ENCODE measurements around the gene TMEM87B. TPM values are rescaled to one million over a fixed set of nuclear protein-coding genes. Genes with fewer than 3 reads are reported as not detected.

Gene TMEM87B
- total RNA-seq, 1 experiment from 2014 or later = 10.6 TPM

DNA sequence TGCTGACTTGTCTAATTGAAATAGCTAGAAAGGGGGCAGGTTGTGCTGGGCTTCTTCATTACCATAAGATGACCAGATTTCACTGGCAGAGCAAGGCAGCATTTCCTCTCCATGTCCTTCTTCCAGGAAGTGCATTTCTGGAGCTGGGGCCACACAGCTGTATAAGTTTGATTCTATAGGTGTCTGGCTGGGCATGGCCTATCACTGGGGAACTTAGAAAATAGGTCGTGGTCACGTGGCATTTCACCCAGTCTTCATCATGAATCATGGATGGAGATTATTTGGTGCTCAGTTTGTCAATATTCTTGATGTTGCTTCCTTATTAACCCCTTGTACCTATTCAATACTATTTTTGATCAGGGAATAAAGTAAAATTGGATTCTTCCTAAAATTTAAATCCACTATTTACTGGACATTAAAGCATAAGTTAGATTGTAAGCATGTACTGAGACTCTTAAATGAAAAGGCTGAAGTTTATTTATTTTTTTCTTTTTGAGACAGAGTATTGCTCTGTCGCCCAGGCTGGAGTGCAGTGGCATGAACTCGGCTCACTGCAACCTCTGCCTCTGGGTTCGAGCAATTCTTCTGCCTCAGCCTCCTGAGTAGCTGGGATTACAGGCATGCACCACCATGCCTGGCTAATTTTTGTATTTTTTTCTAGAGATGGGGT is 49.5 kb upstream of the TMEM87B start:
- CTCF ChIA-PET = interaction anchor here (1.6 kb wide), 1 partner anchor 15 kb away, joined by 3 read pairs; no protein-coding TSS in a partner anchor
- ATAC-seq = no peak
- no peak overlapping the region for H3K27ac Mint-ChIP-seq

More for the DNA sequence above, 49.5 kb upstream of the TMEM87B start:
- TF ChIP-seq, protein P1, sequence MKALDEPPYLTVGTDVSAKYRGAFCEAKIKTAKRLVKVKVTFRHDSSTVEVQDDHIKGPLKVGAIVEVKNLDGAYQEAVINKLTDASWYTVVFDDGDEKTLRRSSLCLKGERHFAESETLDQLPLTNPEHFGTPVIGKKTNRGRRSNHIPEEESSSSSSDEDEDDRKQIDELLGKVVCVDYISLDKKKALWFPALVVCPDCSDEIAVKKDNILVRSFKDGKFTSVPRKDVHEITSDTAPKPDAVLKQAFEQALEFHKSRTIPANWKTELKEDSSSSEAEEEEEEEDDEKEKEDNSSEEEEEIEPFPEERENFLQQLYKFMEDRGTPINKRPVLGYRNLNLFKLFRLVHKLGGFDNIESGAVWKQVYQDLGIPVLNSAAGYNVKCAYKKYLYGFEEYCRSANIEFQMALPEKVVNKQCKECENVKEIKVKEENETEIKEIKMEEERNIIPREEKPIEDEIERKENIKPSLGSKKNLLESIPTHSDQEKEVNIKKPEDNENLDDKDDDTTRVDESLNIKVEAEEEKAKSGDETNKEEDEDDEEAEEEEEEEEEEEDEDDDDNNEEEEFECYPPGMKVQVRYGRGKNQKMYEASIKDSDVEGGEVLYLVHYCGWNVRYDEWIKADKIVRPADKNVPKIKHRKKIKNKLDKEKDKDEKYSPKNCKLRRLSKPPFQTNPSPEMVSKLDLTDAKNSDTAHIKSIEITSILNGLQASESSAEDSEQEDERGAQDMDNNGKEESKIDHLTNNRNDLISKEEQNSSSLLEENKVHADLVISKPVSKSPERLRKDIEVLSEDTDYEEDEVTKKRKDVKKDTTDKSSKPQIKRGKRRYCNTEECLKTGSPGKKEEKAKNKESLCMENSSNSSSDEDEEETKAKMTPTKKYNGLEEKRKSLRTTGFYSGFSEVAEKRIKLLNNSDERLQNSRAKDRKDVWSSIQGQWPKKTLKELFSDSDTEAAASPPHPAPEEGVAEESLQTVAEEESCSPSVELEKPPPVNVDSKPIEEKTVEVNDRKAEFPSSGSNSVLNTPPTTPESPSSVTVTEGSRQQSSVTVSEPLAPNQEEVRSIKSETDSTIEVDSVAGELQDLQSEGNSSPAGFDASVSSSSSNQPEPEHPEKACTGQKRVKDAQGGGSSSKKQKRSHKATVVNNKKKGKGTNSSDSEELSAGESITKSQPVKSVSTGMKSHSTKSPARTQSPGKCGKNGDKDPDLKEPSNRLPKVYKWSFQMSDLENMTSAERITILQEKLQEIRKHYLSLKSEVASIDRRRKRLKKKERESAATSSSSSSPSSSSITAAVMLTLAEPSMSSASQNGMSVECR (CRISPR knock-in tag; IDR thresholded peaks at IDR 0.05; ENCODE audit: borderline replicate concordance) = no peak
- TF ChIP-seq, protein P2, sequence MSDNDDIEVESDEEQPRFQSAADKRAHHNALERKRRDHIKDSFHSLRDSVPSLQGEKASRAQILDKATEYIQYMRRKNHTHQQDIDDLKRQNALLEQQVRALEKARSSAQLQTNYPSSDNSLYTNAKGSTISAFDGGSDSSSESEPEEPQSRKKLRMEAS (CRISPR knock-in tag; IDR thresholded peaks at IDR 0.05) = no peak
- TF ChIP-seq ZNF423 (CRISPR knock-in tag; IDR thresholded peaks at IDR 0.05) = no peak
- no peak for TF ChIP-seq FOXP1 (CRISPR knock-in tag; IDR thresholded peaks at IDR 0.05; ENCODE audit: borderline replicate concordance)
- TF ChIP-seq, protein P3, sequence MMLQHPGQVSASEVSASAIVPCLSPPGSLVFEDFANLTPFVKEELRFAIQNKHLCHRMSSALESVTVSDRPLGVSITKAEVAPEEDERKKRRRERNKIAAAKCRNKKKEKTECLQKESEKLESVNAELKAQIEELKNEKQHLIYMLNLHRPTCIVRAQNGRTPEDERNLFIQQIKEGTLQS (CRISPR knock-in tag; conservative IDR thresholded peaks at IDR 0.05) = no peak
- TF ChIP-seq CBFB (CRISPR knock-in tag; IDR thresholded peaks at IDR 0.05; ENCODE audit: low read depth) = no peak
- TF ChIP-seq, protein P4, sequence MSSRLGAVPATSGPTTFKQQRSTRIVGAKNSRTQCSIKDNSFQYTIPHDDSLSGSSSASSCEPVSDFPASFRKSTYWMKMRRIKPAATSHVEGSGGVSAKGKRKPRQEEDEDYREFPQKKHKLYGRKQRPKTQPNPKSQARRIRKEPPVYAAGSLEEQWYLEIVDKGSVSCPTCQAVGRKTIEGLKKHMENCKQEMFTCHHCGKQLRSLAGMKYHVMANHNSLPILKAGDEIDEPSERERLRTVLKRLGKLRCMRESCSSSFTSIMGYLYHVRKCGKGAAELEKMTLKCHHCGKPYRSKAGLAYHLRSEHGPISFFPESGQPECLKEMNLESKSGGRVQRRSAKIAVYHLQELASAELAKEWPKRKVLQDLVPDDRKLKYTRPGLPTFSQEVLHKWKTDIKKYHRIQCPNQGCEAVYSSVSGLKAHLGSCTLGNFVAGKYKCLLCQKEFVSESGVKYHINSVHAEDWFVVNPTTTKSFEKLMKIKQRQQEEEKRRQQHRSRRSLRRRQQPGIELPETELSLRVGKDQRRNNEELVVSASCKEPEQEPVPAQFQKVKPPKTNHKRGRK (CRISPR knock-in tag; IDR thresholded peaks at IDR 0.05; ENCODE audit: borderline replicate concordance) = no peak
- TF ChIP-seq, protein P5, sequence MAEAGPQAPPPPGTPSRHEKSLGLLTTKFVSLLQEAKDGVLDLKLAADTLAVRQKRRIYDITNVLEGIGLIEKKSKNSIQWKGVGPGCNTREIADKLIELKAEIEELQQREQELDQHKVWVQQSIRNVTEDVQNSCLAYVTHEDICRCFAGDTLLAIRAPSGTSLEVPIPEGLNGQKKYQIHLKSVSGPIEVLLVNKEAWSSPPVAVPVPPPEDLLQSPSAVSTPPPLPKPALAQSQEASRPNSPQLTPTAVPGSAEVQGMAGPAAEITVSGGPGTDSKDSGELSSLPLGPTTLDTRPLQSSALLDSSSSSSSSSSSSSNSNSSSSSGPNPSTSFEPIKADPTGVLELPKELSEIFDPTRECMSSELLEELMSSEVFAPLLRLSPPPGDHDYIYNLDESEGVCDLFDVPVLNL (CRISPR knock-in tag; IDR thresholded peaks at IDR 0.05; ENCODE audit: borderline replicate concordance, low read depth) = no peak
- TF ChIP-seq, protein P6, sequence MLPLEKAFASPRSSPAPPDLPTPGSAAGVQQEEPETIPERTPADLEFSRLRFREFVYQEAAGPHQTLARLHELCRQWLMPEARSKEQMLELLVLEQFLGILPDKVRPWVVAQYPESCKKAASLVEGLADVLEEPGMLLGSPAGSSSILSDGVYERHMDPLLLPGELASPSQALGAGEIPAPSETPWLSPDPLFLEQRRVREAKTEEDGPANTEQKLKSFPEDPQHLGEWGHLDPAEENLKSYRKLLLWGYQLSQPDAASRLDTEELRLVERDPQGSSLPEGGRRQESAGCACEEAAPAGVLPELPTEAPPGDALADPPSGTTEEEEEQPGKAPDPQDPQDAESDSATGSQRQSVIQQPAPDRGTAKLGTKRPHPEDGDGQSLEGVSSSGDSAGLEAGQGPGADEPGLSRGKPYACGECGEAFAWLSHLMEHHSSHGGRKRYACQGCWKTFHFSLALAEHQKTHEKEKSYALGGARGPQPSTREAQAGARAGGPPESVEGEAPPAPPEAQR (CRISPR knock-in tag; IDR thresholded peaks at IDR 0.05) = no peak
- TF ChIP-seq, protein P7, sequence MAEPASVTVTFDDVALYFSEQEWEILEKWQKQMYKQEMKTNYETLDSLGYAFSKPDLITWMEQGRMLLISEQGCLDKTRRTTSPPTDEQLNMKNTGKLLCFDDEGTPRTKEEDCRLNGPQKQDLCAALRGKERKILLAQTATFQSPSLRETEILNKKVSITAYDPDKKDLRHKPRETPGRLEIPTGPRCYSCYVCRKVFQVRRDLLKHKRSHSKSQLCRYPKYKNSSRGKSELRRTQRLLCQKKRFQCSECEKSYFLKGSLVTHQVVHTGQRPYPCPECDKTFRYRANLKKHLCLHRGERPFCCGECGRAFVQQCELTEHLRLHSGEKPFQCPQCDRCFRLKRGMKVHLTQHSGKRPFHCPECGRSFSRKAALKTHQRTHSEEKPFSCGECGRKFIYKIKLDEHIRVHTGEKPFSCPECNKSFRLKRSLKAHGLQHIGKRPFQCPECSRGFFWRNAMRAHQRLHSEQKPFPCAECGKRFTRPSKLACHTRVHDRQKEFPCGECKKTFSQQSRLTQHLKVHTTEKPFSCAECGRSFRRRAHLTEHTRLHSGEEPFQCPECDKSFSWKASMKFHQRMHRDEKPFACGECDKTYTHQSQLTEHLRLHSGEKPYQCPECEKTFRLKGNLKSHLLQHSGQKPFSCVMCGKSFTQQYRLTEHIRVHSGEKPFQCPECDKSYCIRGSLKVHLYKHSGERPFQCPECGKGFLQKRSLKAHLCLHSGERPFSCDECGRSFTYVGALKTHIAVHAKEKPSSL (CRISPR knock-in tag; conservative IDR thresholded peaks at IDR 0.05) = no peak
- TF ChIP-seq ELF4 (CRISPR knock-in tag; IDR thresholded peaks at IDR 0.05; ENCODE audit: low read depth) = no peak
- TF ChIP-seq, protein P8, sequence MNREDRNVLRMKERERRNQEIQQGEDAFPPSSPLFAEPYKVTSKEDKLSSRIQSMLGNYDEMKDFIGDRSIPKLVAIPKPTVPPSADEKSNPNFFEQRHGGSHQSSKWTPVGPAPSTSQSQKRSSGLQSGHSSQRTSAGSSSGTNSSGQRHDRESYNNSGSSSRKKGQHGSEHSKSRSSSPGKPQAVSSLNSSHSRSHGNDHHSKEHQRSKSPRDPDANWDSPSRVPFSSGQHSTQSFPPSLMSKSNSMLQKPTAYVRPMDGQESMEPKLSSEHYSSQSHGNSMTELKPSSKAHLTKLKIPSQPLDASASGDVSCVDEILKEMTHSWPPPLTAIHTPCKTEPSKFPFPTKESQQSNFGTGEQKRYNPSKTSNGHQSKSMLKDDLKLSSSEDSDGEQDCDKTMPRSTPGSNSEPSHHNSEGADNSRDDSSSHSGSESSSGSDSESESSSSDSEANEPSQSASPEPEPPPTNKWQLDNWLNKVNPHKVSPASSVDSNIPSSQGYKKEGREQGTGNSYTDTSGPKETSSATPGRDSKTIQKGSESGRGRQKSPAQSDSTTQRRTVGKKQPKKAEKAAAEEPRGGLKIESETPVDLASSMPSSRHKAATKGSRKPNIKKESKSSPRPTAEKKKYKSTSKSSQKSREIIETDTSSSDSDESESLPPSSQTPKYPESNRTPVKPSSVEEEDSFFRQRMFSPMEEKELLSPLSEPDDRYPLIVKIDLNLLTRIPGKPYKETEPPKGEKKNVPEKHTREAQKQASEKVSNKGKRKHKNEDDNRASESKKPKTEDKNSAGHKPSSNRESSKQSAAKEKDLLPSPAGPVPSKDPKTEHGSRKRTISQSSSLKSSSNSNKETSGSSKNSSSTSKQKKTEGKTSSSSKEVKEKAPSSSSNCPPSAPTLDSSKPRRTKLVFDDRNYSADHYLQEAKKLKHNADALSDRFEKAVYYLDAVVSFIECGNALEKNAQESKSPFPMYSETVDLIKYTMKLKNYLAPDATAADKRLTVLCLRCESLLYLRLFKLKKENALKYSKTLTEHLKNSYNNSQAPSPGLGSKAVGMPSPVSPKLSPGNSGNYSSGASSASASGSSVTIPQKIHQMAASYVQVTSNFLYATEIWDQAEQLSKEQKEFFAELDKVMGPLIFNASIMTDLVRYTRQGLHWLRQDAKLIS (CRISPR knock-in tag; IDR thresholded peaks at IDR 0.05; ENCODE audit: borderline replicate concordance) = no peak
- TF ChIP-seq, protein P9, sequence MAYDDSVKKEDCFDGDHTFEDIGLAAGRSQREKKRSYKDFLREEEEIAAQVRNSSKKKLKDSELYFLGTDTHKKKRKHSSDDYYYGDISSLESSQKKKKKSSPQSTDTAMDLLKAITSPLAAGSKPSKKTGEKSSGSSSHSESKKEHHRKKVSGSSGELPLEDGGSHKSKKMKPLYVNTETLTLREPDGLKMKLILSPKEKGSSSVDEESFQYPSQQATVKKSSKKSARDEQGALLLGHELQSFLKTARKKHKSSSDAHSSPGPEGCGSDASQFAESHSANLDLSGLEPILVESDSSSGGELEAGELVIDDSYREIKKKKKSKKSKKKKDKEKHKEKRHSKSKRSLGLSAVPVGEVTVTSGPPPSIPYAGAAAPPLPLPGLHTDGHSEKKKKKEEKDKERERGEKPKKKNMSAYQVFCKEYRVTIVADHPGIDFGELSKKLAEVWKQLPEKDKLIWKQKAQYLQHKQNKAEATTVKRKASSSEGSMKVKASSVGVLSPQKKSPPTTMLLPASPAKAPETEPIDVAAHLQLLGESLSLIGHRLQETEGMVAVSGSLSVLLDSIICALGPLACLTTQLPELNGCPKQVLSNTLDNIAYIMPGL (CRISPR knock-in tag; IDR thresholded peaks at IDR 0.05) = no peak
- POLR2A ChIA-PET = no interaction called here
- Mint-ChIP-seq H3K27me3 (ENCODE audit: low read depth) (no peaks in the 10 kb centered on the region), H3K36me3 (peaks cover 9% of the 10 kb centered on the region; the same call in 1 of the 2 replicates), H3K9me3 (no peaks in the 10 kb centered on the region), H3K4me3 (no peak overlapping the region), H3K4me1 (no peaks in the 10 kb centered on the region)
- no peak for DNase-seq (ENCODE audit: low spot score)
